Neural progenitor cell (in vitro differentiated cells): ENCODE data around the gene BCKDK.

Experiments used
- EZH2phosphoT487 ChIP-seq: fragments of 200-600 bp; sonication (generic); IDR thresholded peaks from 2 replicates; pipeline ENCODE4 v1.6.1; 2017; ENCODE audit warnings: antibody characterized with exemption
- TF ChIP-seq, protein P1 (sequence below): fragments of 200-600 bp; sonication (generic); IDR thresholded peaks from 2 replicates; pipeline ENCODE4 v1.5.1; 2017; ENCODE audit warnings: antibody characterized with exemption, mild to moderate bottlenecking

DNA sequence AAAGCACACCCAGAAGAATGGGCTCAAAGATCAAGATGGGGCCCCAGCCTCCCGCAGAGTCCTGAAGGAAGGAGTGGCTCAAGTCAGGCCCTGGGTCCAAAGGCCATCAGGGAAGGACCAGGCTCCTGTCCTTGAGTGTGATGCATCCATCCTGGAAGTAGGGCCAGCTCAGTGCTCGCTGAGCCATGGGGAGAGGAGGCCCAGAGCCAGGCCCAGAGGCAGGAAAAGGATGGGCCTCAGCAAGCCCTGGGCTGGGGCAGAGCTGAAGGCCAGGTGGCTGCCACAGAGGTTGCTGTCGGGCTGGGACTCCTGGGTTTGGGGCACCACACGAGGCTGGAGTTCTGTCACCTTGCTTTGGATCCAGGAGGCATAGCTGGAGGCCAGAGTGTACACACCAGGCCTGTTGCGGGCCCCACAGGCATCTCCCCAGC, 23.7 kb downstream of the BCKDK start:
- TF ChIP-seq, protein P1, sequence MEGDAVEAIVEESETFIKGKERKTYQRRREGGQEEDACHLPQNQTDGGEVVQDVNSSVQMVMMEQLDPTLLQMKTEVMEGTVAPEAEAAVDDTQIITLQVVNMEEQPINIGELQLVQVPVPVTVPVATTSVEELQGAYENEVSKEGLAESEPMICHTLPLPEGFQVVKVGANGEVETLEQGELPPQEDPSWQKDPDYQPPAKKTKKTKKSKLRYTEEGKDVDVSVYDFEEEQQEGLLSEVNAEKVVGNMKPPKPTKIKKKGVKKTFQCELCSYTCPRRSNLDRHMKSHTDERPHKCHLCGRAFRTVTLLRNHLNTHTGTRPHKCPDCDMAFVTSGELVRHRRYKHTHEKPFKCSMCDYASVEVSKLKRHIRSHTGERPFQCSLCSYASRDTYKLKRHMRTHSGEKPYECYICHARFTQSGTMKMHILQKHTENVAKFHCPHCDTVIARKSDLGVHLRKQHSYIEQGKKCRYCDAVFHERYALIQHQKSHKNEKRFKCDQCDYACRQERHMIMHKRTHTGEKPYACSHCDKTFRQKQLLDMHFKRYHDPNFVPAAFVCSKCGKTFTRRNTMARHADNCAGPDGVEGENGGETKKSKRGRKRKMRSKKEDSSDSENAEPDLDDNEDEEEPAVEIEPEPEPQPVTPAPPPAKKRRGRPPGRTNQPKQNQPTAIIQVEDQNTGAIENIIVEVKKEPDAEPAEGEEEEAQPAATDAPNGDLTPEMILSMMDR = no peak
- no peak for TF ChIP-seq EZH2phosphoT487
